ENCODE results near the gene CLEC14A.

The CLEC14A gene

GRCh38 chr14:38255673-38256532 is at the start of gene CLEC14A:
TSS of gene CLEC14A (minus strand) at chr14:38256093. CDS start at chr14:38256022, 71 bp downstream.
- no peaks in the 10 kb centered on the region for H3K27me3 ChIP-seq (replicated peaks; ENCODE audit: control insufficient read depth, insufficient read depth, low read length)
- H3K36me3 ChIP-seq (ENCODE audit: control insufficient read depth, insufficient read depth, low read length) = no peaks in the 10 kb centered on the region
- TF ChIP-seq CTCF (IDR thresholded peaks at IDR 0.05; ENCODE audit: insufficient read depth, low read length, poor library complexity, severe bottlenecking) = no peak
- DNase-seq (ENCODE audit: extremely low read depth, insufficient read length) = no peak
- H3K4me3 ChIP-seq (replicated peaks; ENCODE audit: low read depth, low read length) = no peak within 1 kb of the TSS

- H3K36me3 ChIP-seq (ENCODE audit: control insufficient read depth, insufficient read depth, low read length) = no peaks in the 10 kb centered on the region
- no peak for TF ChIP-seq CTCF (IDR thresholded peaks at IDR 0.05; ENCODE audit: insufficient read depth, low read length, poor library complexity, severe bottlenecking)
- H3K27me3 ChIP-seq (replicated peaks; ENCODE audit: control insufficient read depth, insufficient read depth, low read length) = no peaks in the 10 kb centered on the region
- no peak for DNase-seq (ENCODE audit: extremely low read depth, insufficient read length)
- H3K4me3 ChIP-seq (replicated peaks; ENCODE audit: low read depth, low read length) = no peak overlapping the region
Measured at GRCh38 chr14:38302966-38303365, 47.1 kb upstream of the CLEC14A start.

- Histone ChIP-seq H3K4me3 (replicated peaks; ENCODE audit: low read depth, low read length) (no peak overlapping the region), H3K27me3 (replicated peaks; ENCODE audit: control insufficient read depth, insufficient read depth, low read length) (no peaks in the 10 kb centered on the region), H3K36me3 (ENCODE audit: control insufficient read depth, insufficient read depth, low read length) (no peaks in the 10 kb centered on the region)
- DNase-seq (ENCODE audit: extremely low read depth, insufficient read length) = no peak
- no peak for TF ChIP-seq CTCF (IDR thresholded peaks at IDR 0.05; ENCODE audit: insufficient read depth, low read length, poor library complexity, severe bottlenecking)
Measured at GRCh38 chr14:38302034-38302433, 46.1 kb upstream of the CLEC14A start.

- no peak overlapping the region for H3K4me3 ChIP-seq (replicated peaks; ENCODE audit: low read depth, low read length)
- no peaks in the 10 kb centered on the region for H3K27me3 ChIP-seq (replicated peaks; ENCODE audit: control insufficient read depth, insufficient read depth, low read length)
- H3K36me3 ChIP-seq (ENCODE audit: control insufficient read depth, insufficient read depth, low read length) = no peaks in the 10 kb centered on the region
- no peak for TF ChIP-seq CTCF (IDR thresholded peaks at IDR 0.05; ENCODE audit: insufficient read depth, low read length, poor library complexity, severe bottlenecking)
- DNase-seq (ENCODE audit: extremely low read depth, insufficient read length) = no peak
Measured at GRCh38 chr14:38297681-38298080, 41.8 kb upstream of the CLEC14A start.

- no peaks in the 10 kb centered on the region for H3K27me3 ChIP-seq (replicated peaks; ENCODE audit: control insufficient read depth, insufficient read depth, low read length)
- TF ChIP-seq CTCF (IDR thresholded peaks at IDR 0.05; ENCODE audit: insufficient read depth, low read length, poor library complexity, severe bottlenecking) = no peak
- H3K4me3 ChIP-seq (replicated peaks; ENCODE audit: low read depth, low read length) = no peak overlapping the region
- H3K36me3 ChIP-seq (ENCODE audit: control insufficient read depth, insufficient read depth, low read length) = no peaks in the 10 kb centered on the region
- no peak for DNase-seq (ENCODE audit: extremely low read depth, insufficient read length)
Measured at GRCh38 chr14:38291681-38292467, 36.0 kb upstream of the CLEC14A start.
